Measurements from ENCODE around the gene VWA5B2.
"Not testable (repeated sequence)": the region's sequence is repeated elsewhere in the genome, so short reads cannot be mapped to it uniquely, and the experiment has no call there.

VWA5B2 gene

GRCh38 chr3:184248454-184249411 lies 19.3 kb downstream of the VWA5B2 start, which contains the start of gene ALG3:
Gene ALG3 (minus strand): TSS chr3:184248962. CDS start chr3:184248940, 22 bp downstream.
- DNase-seq, result peak; percentile 49

GRCh38 chr3:184249412-184250166 lies 20.2 kb downstream of the VWA5B2 start, which contains the start of gene EEF1AKMT4:
Gene EEF1AKMT4 (plus strand): TSS chr3:184249672. CDS start chr3:184249695, 23 bp downstream.
- DNase-seq, result peak; percentile 98

- DNase-seq, result peak; percentile 90
These were observed 20.9 kb downstream of the VWA5B2 start for GRCh38 chr3:184250167-184250828.

- no peak for DNase-seq
These were observed 26.1 kb downstream of the VWA5B2 start for GRCh38 chr3:184255291-184256039.

- no peak for DNase-seq
These were observed 27.9 kb downstream of the VWA5B2 start for GRCh38 chr3:184257083-184257915.

- no peak for DNase-seq
These were observed 29.5 kb downstream of the VWA5B2 start for GRCh38 chr3:184258926-184259325.

- peak; percentile 10 for DNase-seq
These were observed 30.1 kb downstream of the VWA5B2 start for GRCh38 chr3:184259396-184259877.

GRCh38 chr3:184259878-184260723 lies 30.7 kb downstream of the VWA5B2 start:
- DNase-seq, result peak; percentile 52

GRCh38 chr3:184260724-184261269 lies 31.4 kb downstream of the VWA5B2 start:
- DNase-seq, result no peak

GRCh38 chr3:184261270-184261853 lies 32.0 kb downstream of the VWA5B2 start, which contains the start of gene CAMK2N2:
Gene CAMK2N2 (minus strand): TSS chr3:184261553. CDS start chr3:184261285, 268 bp downstream.
- peak; percentile 81 for DNase-seq

GRCh38 chr3:184261854-184262763 lies 32.7 kb downstream of the VWA5B2 start:
- peak; percentile 48 for DNase-seq

GRCh38 chr3:184262764-184263179 lies 33.4 kb downstream of the VWA5B2 start:
- DNase-seq, result peak; percentile 14

GRCh38 chr3:184267249-184267648 lies 37.9 kb downstream of the VWA5B2 start:
- DNase-seq, result not testable (repeated sequence)

- DNase-seq, result no peak
These were observed 42.9 kb downstream of the VWA5B2 start for GRCh38 chr3:184272269-184272668.

GRCh38 chr3:184275381-184275701 lies 46.0 kb downstream of the VWA5B2 start:
- DNase-seq, result no peak

GRCh38 chr3:184275961-184276910 lies 46.9 kb downstream of the VWA5B2 start, which contains the start of gene ECE2:
Gene ECE2 (plus strand): TSS chr3:184276022. CDS start chr3:184276154, 132 bp downstream.
- no peak for DNase-seq

GRCh38 chr3:184277366-184277765 lies 48.0 kb downstream of the VWA5B2 start:
- no peak for DNase-seq

Data from NCI-H526 treated with DMSO at 0.1 percent for 48 hours (cell line).